HepG2 (cell line): ENCODE results near the gene USH2A.

Experiments
- CTCF ChIP-seq: sonication (generic); formaldehyde crosslinking; IDR thresholded peaks from 2 replicates; pipeline ENCODE4 v1.5.0; 2020; ENCODE audit warnings: mild to moderate bottlenecking, missing genetic modification reagents, moderate library complexity
- HHEX ChIP-seq: IDR thresholded peaks from 2 replicates; pipeline ENCODE4 v1.6.1; 2016; ENCODE audit warnings: control low read depth
- KAT8 ChIP-seq: IDR thresholded peaks from 2 replicates; pipeline ENCODE4 v1.6.1; 2016; ENCODE audit warnings: missing genetic modification reagents, missing compliant biosample characterization
- MAZ ChIP-seq, 2 experiments: sonication (generic) in 1 of 2; formaldehyde crosslinking in 1 of 2; IDR thresholded peaks; 2 replicates each; pipeline versions ENCODE4 v1.5.0 to v1.6.1; 2012 to 2020; ENCODE audit warnings: low read depth in 2 of 2, mild to moderate bottlenecking in 2 of 2, borderline replicate concordance in 1 of 2, improper control_type of control experiment in 1 of 2, low read length in 1 of 2, missing genetic modification reagents in 1 of 2, moderate library complexity in 1 of 2
- NR2F1 ChIP-seq, 2 experiments: fragments of 450-650 bp in 1 of 2; formaldehyde crosslinking in 1 of 2; IDR thresholded peaks; 2 replicates each; pipeline versions ENCODE4 v1.5.0 to v1.6.1; 2016 to 2020; ENCODE audit warnings: mild to moderate bottlenecking in 1 of 2, missing compliant biosample characterization in 1 of 2, missing genetic modification reagents in 1 of 2, moderate library complexity in 1 of 2
- SNAPC4 ChIP-seq: sonication (generic); formaldehyde crosslinking; IDR thresholded peaks from 2 replicates; pipeline ENCODE4 v1.4.0; 2020; ENCODE audit warnings: mild to moderate bottlenecking, missing genetic modification reagents
- STAT5B ChIP-seq: sonication (generic); formaldehyde crosslinking; IDR thresholded peaks from 2 replicates; pipeline ENCODE4 v1.4.0; 2020; ENCODE audit warnings: missing genetic modification reagents
- ZNF282 ChIP-seq: fragments of 450-650 bp; IDR thresholded peaks from 2 replicates; pipeline ENCODE4 v1.6.1; 2018; ENCODE audit not compliant: partially characterized antibody
- ZNF558 ChIP-seq: sonication (generic); formaldehyde crosslinking; IDR thresholded peaks from 2 replicates; pipeline ENCODE4 v1.9.0; 2022; ENCODE audit warnings: mild to moderate bottlenecking, missing genetic modification reagents, borderline replicate concordance

GRCh38 chr1:216389774-216390173, 33.5 kb downstream of the USH2A start:
- TF ChIP-seq CTCF, result no peak
- TF ChIP-seq ZNF558 (CRISPR knock-in tag), result no peak
- TF ChIP-seq KAT8 (CRISPR knock-in tag), result no peak
- TF ChIP-seq STAT5B, result no peak
- no peak for TF ChIP-seq ZNF282
- TF ChIP-seq NR2F1 (CRISPR knock-in tag; IDR thresholded peaks at IDR 0.05), result no peak
- no peak for TF ChIP-seq SNAPC4 (CRISPR knock-in tag)
- TF ChIP-seq MAZ (IDR thresholded peaks at IDR 0.05; ENCODE audit: borderline replicate concordance, low read depth, low read length), result no peak
- no peak for TF ChIP-seq MAZ (CRISPR knock-in tag; IDR thresholded peaks at IDR 0.05; ENCODE audit: low read depth)
- TF ChIP-seq HHEX (CRISPR knock-in tag), result no peak
